CD4-positive, alpha-beta T cell treated with Interleukin-15 for 1 hour (primary cell): ENCODE results near the gene SUGP2.
A peak's percentile ranks its signal among the peaks of the same experiment; 100 is the strongest.

Experiments
- DNase-seq: peaks from one replicate; pipeline ENCODE4 v3.0.0-alpha.2; 2020

SUGP2 gene

GRCh38 chr19:19059018-19059836 lies 25.9 kb upstream of the SUGP2 start:
- no peak for DNase-seq

GRCh38 chr19:19057720-19058119 lies 24.4 kb upstream of the SUGP2 start:
- no peak for DNase-seq

- no peak for DNase-seq
These were observed 24.0 kb upstream of the SUGP2 start for GRCh38 chr19:19057317-19057716.

GRCh38 chr19:19056636-19057275 lies 23.4 kb upstream of the SUGP2 start:
- no peak for DNase-seq

- DNase-seq, result no peak
These were observed 22.4 kb upstream of the SUGP2 start for GRCh38 chr19:19055701-19056100.

- DNase-seq, result no peak
These were observed 21.7 kb upstream of the SUGP2 start for GRCh38 chr19:19054939-19055440.

GRCh38 chr19:19054315-19054938 lies 21.1 kb upstream of the SUGP2 start:
- no peak for DNase-seq

- peak; percentile 55 for DNase-seq
These were observed 20.4 kb upstream of the SUGP2 start for GRCh38 chr19:19053508-19054314.

GRCh38 chr19:19052921-19053320 lies 19.6 kb upstream of the SUGP2 start:
- DNase-seq, result no peak

GRCh38 chr19:19051478-19052213 lies 18.3 kb upstream of the SUGP2 start:
- no peak for DNase-seq

GRCh38 chr19:19050731-19051130 lies 17.4 kb upstream of the SUGP2 start:
- DNase-seq, result no peak

- DNase-seq, result no peak
These were observed 16.8 kb upstream of the SUGP2 start for GRCh38 chr19:19050104-19050503.

GRCh38 chr19:19049406-19049805 lies 16.1 kb upstream of the SUGP2 start:
- no peak for DNase-seq

GRCh38 chr19:19043881-19044280 lies 10.6 kb upstream of the SUGP2 start:
- no peak for DNase-seq

- DNase-seq, result no peak
These were observed 10.2 kb upstream of the SUGP2 start for GRCh38 chr19:19043481-19043880.

GRCh38 chr19:19042732-19043280 lies 9.5 kb upstream of the SUGP2 start:
- DNase-seq, result no peak

GRCh38 chr19:19040417-19040816 lies 7.1 kb upstream of the SUGP2 start:
- DNase-seq, result no peak

- peak; percentile 58 for DNase-seq
These were observed 6.6 kb upstream of the SUGP2 start for GRCh38 chr19:19039901-19040300.

- DNase-seq, result peak; percentile 72
These were observed 897 bp upstream of the SUGP2 start for GRCh38 chr19:19034204-19034624.

- no peak for DNase-seq
These were observed 216 bp downstream of the SUGP2 start for GRCh38 chr19:19033176-19033425.

GRCh38 chr19:19032420-19033175 lies 719 bp downstream of the SUGP2 start:
- DNase-seq, result peak; percentile 81
